22Rv1 (cell line): ENCODE measurements around the gene CDRT15L2.

Experiments used
- ZFX ChIP-seq: fragments of 450-650 bp; IDR thresholded peaks from 2 replicates; pipeline ENCODE4 v1.6.1; 2017; ENCODE audit warnings: antibody characterized with exemption, borderline replicate concordance
- TF ChIP-seq, protein P1 (sequence below): fragments of 450-650 bp; IDR thresholded peaks from 2 replicates; pipeline ENCODE4 v1.5.1; 2017; ENCODE audit warnings: mild to moderate bottlenecking

DNA sequence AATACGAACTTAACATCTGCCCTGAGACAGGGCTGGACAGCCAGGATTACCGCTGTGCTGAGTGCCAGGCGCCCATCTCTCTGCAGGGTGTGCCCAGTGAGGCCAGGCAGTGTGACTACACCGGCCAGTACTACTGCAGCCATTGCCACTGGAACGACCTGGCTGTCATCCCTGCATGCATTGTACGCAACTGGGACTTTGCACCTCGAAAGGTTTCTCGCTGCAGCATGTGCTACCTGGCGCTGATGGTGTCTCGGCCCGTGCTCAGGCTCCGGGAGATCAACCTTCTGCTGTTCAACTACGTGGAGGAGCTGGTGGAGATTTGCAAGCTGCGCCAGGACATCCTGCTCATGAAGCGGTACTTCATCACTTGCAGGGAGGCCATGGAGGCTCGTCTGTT is 33.7 kb downstream of the CDRT15L2 start:
- TF ChIP-seq, protein P1, sequence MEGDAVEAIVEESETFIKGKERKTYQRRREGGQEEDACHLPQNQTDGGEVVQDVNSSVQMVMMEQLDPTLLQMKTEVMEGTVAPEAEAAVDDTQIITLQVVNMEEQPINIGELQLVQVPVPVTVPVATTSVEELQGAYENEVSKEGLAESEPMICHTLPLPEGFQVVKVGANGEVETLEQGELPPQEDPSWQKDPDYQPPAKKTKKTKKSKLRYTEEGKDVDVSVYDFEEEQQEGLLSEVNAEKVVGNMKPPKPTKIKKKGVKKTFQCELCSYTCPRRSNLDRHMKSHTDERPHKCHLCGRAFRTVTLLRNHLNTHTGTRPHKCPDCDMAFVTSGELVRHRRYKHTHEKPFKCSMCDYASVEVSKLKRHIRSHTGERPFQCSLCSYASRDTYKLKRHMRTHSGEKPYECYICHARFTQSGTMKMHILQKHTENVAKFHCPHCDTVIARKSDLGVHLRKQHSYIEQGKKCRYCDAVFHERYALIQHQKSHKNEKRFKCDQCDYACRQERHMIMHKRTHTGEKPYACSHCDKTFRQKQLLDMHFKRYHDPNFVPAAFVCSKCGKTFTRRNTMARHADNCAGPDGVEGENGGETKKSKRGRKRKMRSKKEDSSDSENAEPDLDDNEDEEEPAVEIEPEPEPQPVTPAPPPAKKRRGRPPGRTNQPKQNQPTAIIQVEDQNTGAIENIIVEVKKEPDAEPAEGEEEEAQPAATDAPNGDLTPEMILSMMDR: no peak
- TF ChIP-seq ZFX: no peak
